Stimulated activated CD4-positive, alpha-beta T cell treated with anti-CD3 and anti-CD28 coated beads, Interleukin-4, amount 100 ng/mL, for 4 hours (primary cell): Measurements from ENCODE around the gene PFKP.

Source experiments
- DNase-seq, 2 experiments: peaks; one replicate each; pipeline ENCODE4 v3.0.0-alpha.2; 2020

The PFKP gene

DNA sequence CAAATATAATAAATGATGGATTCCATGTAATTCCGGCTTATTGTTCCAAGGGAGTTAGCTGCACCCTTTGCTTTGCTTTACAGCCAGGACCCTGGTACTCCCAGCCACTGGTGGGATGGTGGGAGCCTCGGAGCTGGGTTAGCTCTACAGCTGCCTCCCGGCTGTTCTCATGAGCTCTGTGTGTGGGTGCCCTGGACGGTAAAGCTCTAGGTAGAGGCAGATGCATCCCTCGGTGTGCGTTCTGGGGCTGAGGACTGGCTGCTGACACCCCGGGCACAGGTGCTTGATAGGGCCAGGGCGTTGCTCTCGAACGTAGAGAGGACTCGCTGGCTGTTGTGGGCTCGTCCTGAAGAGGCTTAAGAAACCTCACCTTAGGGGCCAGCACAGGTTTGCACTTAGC is 50.1 kb downstream of the PFKP start:
- no peak for DNase-seq

- no peak for DNase-seq
Measured at GRCh38 chr10:3118641-3119091, 51.3 kb downstream of the PFKP start.

GRCh38 chr10:3119796-3120459 is 52.6 kb downstream of the PFKP start:
- no peak for DNase-seq

GRCh38 chr10:3122034-3122433 is 54.7 kb downstream of the PFKP start:
- no peak for DNase-seq

- DNase-seq: no peak
Measured at GRCh38 chr10:3122486-3123205, 55.3 kb downstream of the PFKP start.

DNA sequence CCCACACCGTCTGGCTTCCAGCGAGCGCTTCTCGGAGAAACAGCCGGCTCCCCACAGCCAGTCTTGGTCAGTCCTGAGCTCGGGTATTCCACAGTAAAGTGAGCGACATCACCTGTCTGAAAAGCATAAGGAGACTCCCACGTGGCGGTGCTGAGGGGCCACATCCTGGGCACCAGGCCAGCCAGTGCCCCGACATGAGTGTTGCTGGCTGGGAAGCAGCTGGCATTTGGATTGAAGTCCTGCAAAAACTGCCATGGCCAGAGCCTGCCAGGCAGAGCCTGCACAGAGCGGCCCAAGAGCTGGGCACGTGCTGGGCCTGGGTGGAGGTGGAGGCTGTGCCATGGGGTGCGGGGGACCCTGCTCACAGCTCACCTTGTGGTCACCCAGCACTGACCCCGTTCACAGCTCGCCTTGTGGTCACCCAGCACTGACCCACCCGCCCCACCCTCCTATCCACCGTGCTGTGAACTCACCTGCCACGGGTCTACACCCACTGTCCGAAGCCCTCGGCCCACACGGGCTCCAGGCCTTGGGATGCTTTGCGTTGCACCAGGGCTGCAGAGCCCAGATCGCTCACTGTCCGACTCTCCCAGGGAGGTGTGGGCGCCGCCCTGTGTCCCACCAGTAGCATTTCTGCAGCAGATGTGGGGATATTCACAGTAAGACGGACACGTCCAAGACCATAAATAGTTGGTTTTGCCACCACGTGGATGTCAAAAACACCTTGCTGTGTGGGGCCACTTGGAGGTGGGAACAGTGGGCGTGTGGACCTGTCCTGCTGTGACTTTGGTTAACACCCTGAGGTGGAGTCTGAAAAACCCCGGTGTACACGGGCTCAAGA is 56.4 kb downstream of the PFKP start:
- no peak for DNase-seq

DNA sequence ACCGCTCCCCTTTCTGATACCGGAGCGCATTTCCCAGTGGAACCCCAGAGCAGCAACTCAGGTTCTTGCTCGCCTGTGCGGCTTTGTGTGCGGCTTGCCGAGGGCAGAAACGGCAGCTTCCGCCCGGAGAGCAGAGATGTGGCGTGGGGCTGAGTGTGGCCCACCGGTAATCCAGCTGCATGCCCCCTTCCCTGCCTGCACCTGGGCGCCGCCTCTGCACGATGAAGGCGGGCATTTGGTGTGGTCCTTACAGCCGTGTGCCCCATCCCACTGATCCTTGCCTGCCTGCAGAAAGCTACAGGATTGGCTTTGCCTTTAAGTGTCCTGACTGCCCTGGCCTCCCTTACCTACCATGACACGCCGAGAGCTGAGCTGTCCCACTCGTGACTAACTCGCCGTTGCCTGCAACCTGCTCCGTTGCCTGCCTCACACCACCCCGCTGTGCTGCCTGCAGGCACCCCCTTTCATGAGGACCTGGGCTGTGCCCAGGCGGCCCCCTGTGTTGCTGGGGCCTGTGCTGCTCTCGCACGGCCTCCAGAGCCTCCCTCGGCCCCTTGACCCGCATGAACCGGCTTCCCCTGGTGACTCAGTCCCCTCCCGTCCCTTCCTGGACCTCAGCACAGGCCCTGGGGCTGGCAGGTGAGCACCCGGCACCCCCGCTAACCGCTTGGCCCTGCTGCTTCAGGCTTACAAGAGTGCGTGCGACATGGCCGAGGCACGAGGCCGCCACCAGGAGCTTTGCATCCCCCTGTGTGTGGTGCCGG is 57.2 kb downstream of the PFKP start:
- DNase-seq: no peak

DNA sequence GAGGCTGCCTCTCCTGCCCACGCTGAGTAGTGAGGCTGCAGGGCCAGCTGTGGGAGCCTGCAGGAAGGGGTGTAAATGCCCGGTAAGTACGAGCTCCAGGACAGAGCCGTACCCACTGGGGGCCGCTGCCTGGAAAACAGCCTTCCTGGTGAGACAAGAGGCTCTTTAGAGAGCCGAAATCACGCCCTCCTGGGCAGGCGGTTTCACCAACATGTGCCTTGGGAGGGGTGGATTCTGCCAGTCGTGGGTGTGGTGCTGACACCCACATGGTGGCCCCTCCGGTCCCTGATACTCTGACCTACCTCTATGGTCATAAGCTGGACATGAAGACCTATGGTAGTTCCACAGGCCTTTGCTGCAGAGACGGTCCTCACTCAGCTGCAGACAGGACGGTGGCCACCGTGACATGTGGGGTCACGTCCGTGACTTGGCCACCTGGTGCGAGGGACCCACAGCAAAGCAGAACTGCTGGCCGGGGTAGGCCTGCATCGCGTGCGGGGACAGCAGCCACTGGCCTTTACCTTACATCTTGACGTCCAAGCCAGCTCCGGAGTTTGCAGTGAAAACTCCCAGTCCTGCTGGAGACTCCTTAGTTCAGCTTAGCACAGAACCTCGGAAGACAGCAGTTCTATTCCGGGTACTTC is 58.3 kb downstream of the PFKP start:
- no peak for DNase-seq

- no peak for DNase-seq
Measured at GRCh38 chr10:3126249-3126648, 58.9 kb downstream of the PFKP start.

GRCh38 chr10:3126741-3127346 is 59.5 kb downstream of the PFKP start:
- no peak for DNase-seq

DNA sequence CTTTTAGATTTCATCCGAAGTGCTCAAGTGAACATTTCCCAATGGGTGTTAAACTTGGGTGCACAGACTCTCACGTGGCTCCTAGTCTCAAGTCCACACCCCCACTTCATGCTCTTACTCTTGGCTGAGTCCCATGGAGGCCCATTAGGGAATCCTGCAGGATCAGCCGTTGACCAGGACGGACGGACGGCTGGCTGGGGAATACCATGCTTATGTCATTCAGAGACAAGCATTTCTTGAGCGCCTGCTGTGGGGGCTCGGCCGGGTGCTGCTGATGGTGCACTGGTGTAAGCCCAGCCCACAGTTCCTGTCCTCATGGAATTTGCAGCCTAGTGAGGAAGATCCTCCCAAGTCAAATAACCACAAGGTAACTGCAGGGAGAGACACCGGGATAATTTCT is 60.6 kb downstream of the PFKP start:
- no peak for DNase-seq

GRCh38 chr10:3128379-3129130 is 61.2 kb downstream of the PFKP start:
- DNase-seq: no peak

DNA sequence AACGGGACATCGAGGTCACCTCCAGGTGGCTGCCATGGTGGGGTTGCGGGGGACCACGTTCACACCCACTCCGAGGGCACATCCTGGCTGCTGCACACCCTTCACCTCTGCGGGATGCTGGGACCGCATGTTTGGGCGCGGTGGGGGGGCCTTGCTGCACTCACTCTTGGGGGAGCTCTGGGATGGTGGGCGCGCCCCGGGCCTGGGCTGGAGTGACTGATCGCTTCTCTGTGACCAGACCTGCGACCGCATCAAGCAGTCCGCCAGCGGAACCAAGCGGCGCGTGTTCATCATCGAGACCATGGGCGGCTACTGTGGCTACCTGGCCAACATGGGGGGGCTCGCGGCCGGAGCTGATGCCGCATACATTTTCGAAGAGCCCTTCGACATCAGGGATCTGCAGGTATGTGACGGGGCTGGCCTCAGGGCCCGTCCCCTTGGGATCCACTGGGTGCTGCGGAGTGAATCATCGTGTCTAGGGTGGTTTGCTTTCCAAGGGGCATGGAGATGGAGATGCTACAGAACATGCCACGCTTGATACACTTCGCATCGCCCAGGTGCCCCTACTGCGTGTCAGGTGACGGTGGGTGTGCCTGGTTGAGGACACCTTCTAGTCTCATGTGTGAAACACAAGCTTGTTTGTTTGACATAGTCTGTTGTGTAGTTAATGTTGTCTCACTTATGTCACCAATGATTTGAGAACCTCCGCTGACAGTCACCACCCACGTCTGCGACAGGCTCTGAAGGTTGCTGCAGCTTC is 62.4 kb downstream of the PFKP start:
- DNase-seq: no peak

DNA sequence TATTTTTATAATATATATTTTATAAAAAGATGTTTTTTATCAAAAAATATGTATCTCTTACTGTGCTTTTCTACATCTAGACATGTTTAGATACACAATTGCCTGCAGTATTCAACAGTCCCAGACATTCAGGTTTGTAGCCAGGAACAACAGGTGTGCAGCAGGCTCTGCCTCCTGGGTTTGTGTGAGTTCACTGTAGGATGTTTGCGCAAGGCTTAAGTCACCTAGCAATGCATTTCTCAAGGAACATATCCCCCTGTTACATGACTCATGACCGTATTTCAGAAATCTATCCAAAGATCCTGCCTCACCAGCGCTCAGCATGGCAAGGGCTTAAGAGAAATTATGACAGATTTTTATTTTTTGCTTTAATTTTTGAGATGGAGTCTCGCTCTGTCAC is 63.8 kb downstream of the PFKP start:
- no peak for DNase-seq

- no peak for DNase-seq
Measured at GRCh38 chr10:3132036-3133025, 65.0 kb downstream of the PFKP start.

- no peak for DNase-seq
Measured at GRCh38 chr10:3133948-3134347, 66.6 kb downstream of the PFKP start.

- DNase-seq: no peak
Measured at GRCh38 chr10:3135006-3135405, 67.7 kb downstream of the PFKP start.

GRCh38 chr10:3136336-3136735 is 69.0 kb downstream of the PFKP start:
- no peak for DNase-seq
